ENCODE measurements around the gene NEURL1B. TPM values are rescaled to one million over a fixed set of nuclear protein-coding genes. Genes with fewer than 3 reads are reported as not detected.
A peak's percentile ranks its signal among the peaks of the same experiment; 100 is the strongest.

Gene NEURL1B
- total and polyA plus RNA-seq, 10 donors = 0.26 to 2.5 (median 1.2) TPM

DNA sequence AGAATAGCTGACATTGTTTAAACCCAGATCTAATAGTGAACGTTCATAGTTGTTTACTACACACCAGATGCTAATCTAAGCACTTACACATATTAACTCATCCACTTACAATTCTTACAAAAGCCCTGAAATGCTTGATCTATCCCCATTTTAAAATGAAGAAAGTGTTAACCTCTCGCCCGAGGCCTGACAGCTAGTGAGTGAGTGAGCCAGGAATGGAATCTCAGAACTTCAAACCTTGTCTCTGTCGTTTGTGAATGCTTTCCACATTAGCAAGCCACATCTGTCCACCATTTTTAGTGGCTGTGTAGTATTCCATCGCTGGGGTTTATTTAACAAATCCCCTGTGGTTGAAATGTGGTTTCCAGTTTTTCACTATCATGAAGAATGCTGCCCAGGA lies 24.9 kb upstream of the NEURL1B start:
- WGBS, 5 donors = 64 to 83% (median 73%) methylated on average over 5 of the region's 5 CpGs
- H3K36me3 ChIP-seq = no peaks in the 10 kb centered on the region
- no peak overlapping the region for H3K27ac ChIP-seq
- peaks cover 0 to 14% (median 11%) of the 10 kb centered on the region in 8 donors for H3K9me3 ChIP-seq
- no peak overlapping the region for H3K4me3 ChIP-seq
- intact Hi-C loops (cut with DNase I; ENCODE audit: low total_unique reads) = no loop called here
- no peaks in the 10 kb centered on the region for H3K4me1 ChIP-seq
- no peak for DNase-seq
- H3K27me3 ChIP-seq (replicated peaks in 1 of 7) = peaks cover 0 to 5% (median 0%) of the 10 kb centered on the region in 7 donors
- TF ChIP-seq, protein P1, sequence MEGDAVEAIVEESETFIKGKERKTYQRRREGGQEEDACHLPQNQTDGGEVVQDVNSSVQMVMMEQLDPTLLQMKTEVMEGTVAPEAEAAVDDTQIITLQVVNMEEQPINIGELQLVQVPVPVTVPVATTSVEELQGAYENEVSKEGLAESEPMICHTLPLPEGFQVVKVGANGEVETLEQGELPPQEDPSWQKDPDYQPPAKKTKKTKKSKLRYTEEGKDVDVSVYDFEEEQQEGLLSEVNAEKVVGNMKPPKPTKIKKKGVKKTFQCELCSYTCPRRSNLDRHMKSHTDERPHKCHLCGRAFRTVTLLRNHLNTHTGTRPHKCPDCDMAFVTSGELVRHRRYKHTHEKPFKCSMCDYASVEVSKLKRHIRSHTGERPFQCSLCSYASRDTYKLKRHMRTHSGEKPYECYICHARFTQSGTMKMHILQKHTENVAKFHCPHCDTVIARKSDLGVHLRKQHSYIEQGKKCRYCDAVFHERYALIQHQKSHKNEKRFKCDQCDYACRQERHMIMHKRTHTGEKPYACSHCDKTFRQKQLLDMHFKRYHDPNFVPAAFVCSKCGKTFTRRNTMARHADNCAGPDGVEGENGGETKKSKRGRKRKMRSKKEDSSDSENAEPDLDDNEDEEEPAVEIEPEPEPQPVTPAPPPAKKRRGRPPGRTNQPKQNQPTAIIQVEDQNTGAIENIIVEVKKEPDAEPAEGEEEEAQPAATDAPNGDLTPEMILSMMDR (IDR thresholded peaks at IDR 0.05 in 8 of 11, conservative IDR thresholded peaks at IDR 0.05 in 3 of 11) = no peak
- TF ChIP-seq POLR2AphosphoS5 (IDR thresholded peaks at IDR 0.05) (no peak), POLR2A (IDR thresholded peaks at IDR 0.05) (no peak)

DNA sequence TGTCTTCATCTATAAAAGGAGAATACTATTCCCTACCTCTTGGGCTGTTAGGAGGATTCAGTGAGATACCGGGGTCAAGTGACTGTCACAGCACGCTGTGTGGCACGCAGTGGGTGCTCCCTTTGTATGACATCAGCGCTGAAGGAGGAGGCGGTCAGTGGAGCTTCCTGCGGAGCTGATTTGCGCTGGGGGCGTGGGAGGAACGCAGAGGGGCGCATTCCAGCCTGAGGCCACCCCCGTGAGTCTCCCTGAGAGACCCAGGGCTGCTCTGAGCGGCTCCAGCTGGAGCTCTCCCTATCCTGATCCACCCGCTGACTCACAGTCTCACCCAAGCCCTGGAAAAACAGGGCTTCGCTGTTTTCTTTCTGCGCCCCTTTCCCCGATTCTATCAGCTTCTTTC lies 24.3 kb upstream of the NEURL1B start:
- Histone ChIP-seq H3K36me3 (no peaks in the 10 kb centered on the region), H3K27ac (no peak overlapping the region), H3K27me3 (replicated peaks in 1 of 7) (peaks cover 0 to 5% (median 0%) of the 10 kb centered on the region in 7 donors), H3K9me3 (peaks cover 0 to 14% (median 11%) of the 10 kb centered on the region in 8 donors), H3K4me1 (no peaks in the 10 kb centered on the region), H3K4me3 (no peak overlapping the region)
- TF ChIP-seq POLR2AphosphoS5 (IDR thresholded peaks at IDR 0.05) (peak in 2 of 3 donors; percentile 63 to 69), POLR2A (IDR thresholded peaks at IDR 0.05) (no peak)
- WGBS, 5 donors = 73 to 87% (median 86%) methylated on average over 16 of the region's 16 CpGs
- intact Hi-C loops (cut with DNase I; ENCODE audit: low total_unique reads) = no loop called here
- DNase-seq = peak; percentile 67

DNA sequence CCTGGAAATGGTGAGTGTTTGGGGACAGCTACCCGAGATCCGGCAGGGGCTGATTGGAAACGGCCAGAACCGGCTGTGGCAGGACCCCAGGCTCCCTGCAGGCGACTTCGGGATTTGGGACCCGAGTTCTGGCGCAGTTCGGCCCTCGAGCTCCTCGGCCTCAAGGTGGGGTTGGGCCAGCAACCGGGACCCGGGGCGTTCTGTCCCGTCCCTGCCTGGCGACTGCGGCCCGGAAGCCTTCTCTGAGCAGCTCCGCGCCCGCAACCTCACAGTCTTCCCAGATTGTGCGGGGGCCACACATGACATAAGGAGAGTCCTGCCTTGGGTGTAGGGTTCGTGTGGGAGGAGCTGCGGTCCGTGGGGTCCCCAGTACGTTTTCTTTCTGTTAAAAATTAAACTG lies 23.2 kb upstream of the NEURL1B start:
- WGBS, 5 donors = 84 to 95% (median 91%) methylated on average over 15 to 26 of the region's 26 CpGs
- no peak overlapping the region for H3K4me3 ChIP-seq
- no peaks in the 10 kb centered on the region for H3K36me3 ChIP-seq
- H3K4me1 ChIP-seq = no peaks in the 10 kb centered on the region
- H3K27me3 ChIP-seq (replicated peaks in 1 of 7) = no peaks in the 10 kb centered on the region
- TF ChIP-seq POLR2AphosphoS5 (IDR thresholded peaks at IDR 0.05) (no peak), POLR2A (IDR thresholded peaks at IDR 0.05) (no peak)
- TF ChIP-seq, protein P1 (IDR thresholded peaks at IDR 0.05 in 8 of 11, conservative IDR thresholded peaks at IDR 0.05 in 3 of 11) = no peak
- H3K27ac ChIP-seq = no peak overlapping the region
- peak; percentile 63 for DNase-seq
- intact Hi-C loops (cut with DNase I; ENCODE audit: low total_unique reads) = no loop called here
- H3K9me3 ChIP-seq = peaks cover 0 to 14% (median 11%) of the 10 kb centered on the region in 8 donors

DNA sequence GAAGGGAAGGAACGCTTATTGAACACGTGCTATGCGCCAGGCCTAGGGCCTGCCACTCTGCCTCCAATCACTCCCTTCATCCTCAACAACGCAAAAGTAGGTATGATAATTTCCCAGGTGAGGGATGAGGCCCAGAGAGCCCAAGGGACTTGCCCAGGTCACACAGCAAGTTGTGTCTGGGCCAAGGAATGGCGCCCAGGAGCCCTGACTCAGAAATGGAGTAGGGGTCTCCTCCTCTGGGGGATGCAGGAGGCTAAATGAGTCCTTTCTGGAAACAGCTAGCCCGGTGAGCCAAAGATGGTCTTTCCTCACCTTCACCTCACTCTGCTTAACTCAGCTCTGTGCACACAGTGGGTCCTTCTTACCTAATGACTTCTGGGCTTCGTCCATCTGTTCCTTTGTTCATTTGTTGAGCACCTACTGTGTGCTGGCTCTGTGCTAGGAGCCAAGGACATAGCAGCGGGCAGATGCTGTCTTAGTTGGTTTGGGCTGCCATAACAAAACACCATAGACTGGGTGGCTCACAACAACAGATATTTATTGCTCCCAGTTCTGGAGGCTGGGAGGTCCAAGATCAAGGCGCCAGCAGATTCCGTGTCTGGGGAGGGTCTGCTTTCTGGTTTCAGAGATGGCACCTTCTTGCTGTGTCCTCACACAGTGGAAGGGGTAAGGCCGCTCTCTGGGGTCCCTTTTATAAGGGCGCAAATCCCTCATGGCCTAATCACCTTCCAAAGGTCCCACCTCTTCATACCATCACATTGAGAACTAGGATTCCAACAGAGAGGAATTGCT lies 22.3 kb upstream of the NEURL1B start:
- Histone ChIP-seq H3K4me1 (no peaks in the 10 kb centered on the region), H3K4me3 (no peak overlapping the region), H3K9me3 (peaks cover 0 to 12% (median 5%) of the 10 kb centered on the region in 8 donors), H3K27me3 (replicated peaks in 1 of 7) (no peaks in the 10 kb centered on the region), H3K27ac (no peak overlapping the region), H3K36me3 (no peaks in the 10 kb centered on the region)
- DNase-seq = peak; percentile 7
- WGBS, 5 donors = 86 to 95% (median 92%) methylated on average over 12 of the region's 12 CpGs
- intact Hi-C loops (cut with DNase I; ENCODE audit: low total_unique reads) = no loop called here
- TF ChIP-seq POLR2A (IDR thresholded peaks at IDR 0.05) (no peak), POLR2AphosphoS5 (IDR thresholded peaks at IDR 0.05) (no peak)
- TF ChIP-seq, protein P1 (IDR thresholded peaks at IDR 0.05 in 8 of 11, conservative IDR thresholded peaks at IDR 0.05 in 3 of 11) = no peak

Data from spleen (tissue), 11 donors.